SK-N-SH (cell line): ENCODE data around the gene GRXCR2. TPM values are rescaled to one million over a fixed set of nuclear protein-coding genes. Genes with fewer than 3 reads are reported as not detected.

Experiments used
- CTCF ChIA-PET: fragments of 300-600, 350-600 bp; formaldehyde crosslinking; extraction: SDS; loops from one replicate; lab custom pipeline; 2021; lab: Yijun Ruan, JAX
- POLR2A ChIA-PET: fragments of 350-600 bp; sonication (Branson Sonifier 250); formaldehyde crosslinking; extraction: SDS; loops from one replicate; lab custom pipeline; 2020; ENCODE audit warnings: antibody characterized with exemption, inconsistent platforms; lab: Yijun Ruan, JAX
- DNase-seq: peaks from one replicate; pipeline ENCODE4 v3.0.0; 2012
- H2AFZ ChIP-seq: fragments of 200-600 bp; sonication (generic); 2 replicates; pipeline ENCODE4 v1.8.1; 2016; ENCODE audit warnings: antibody characterized with exemption, mild to moderate bottlenecking, low read depth
- H3F3A ChIP-seq: fragments of 200-600 bp; sonication (generic); replicated peaks from 2 replicates; pipeline ENCODE3; 2016; ENCODE audit warnings: antibody characterized with exemption, mild to moderate bottlenecking; ENCODE audit not compliant: insufficient read depth
- H3K27ac ChIP-seq, 2 experiments: fragments of 200-500 bp in 1 of 2; fragments of 200-600 bp in 1 of 2; sonication (Bioruptor generic) in 1 of 2; sonication (generic), shearing (Covaris generic) in 1 of 2; 2 replicates each; pipeline versions ENCODE4 v1.5.1 to v1.6.1; 2014 to 2016; ENCODE audit warnings: low read depth in 2 of 2, inconsistent platforms in 1 of 2, low read length in 1 of 2, mild to moderate bottlenecking in 1 of 2, mixed read lengths in 1 of 2
- H3K27me3 ChIP-seq: fragments of 200-600 bp; sonication (generic), shearing (Covaris generic); 2 replicates; pipeline ENCODE4 v1.6.1; 2016; ENCODE audit warnings: mixed run types; ENCODE audit not compliant: insufficient read depth
- H3K36me3 ChIP-seq, 2 experiments: fragments of 200-500 bp in 1 of 2; fragments of 200-600 bp in 1 of 2; sonication (Bioruptor generic) in 1 of 2; sonication (generic) in 1 of 2; replicated peaks in 1 of 2; 2 replicates each; pipeline versions ENCODE3 to v1.5.1; 2014 to 2016; ENCODE audit warnings: low read length in 1 of 2, mild to moderate bottlenecking in 1 of 2; ENCODE audit not compliant: insufficient read depth in 2 of 2, control insufficient read depth in 1 of 2
- H3K4me1 ChIP-seq, 2 experiments: fragments of 200-500 bp in 1 of 2; fragments of 200-600 bp in 1 of 2; sonication (Bioruptor generic) in 1 of 2; sonication (generic), shearing (Covaris generic) in 1 of 2; 2 replicates each; pipeline versions ENCODE4 v1.5.1 to v1.6.1; 2014 to 2016; ENCODE audit warnings: low read depth in 1 of 2, low read length in 1 of 2, mixed run types in 1 of 2; ENCODE audit not compliant: insufficient read depth in 2 of 2, control insufficient read depth in 1 of 2
- H3K4me2 ChIP-seq: fragments of 200-600 bp; sonication (generic), shearing (Covaris generic); 2 replicates; pipeline ENCODE4 v1.6.1; 2017; ENCODE audit warnings: mixed run types
- H3K4me3 ChIP-seq, 2 experiments: fragments of 200-500 bp in 1 of 2; fragments of 200-600 bp in 1 of 2; sonication (Bioruptor generic) in 1 of 2; sonication (generic), shearing (Covaris generic) in 1 of 2; 2 replicates each; pipeline versions ENCODE4 v1.5.1 to v1.8.1; 2014 to 2016; ENCODE audit warnings: low read depth in 2 of 2, inconsistent platforms in 1 of 2, low read length in 1 of 2, mild to moderate bottlenecking in 1 of 2, mixed read lengths in 1 of 2, moderate library complexity in 1 of 2
- H3K79me2 ChIP-seq: fragments of 200-600 bp; sonication (generic); 2 replicates; pipeline ENCODE4 v1.8.1; 2017; ENCODE audit warnings: mild to moderate bottlenecking; ENCODE audit not compliant: insufficient read depth
- H3K9ac ChIP-seq: fragments of 200-600 bp; sonication (generic); 2 replicates; pipeline ENCODE4 v1.6.1; 2017; ENCODE audit warnings: mixed run types
- H3K9me2 ChIP-seq: fragments of 200-600 bp; sonication (generic); 2 replicates; pipeline ENCODE4 v1.6.1; 2017; ENCODE audit warnings: mixed run types
- H3K9me3 ChIP-seq: fragments of 200-600 bp; sonication (generic); 2 replicates; pipeline ENCODE4 v1.6.1; 2017; ENCODE audit warnings: mixed run types, mild to moderate bottlenecking, moderate library complexity
- H4K20me1 ChIP-seq: fragments of 200-600 bp; sonication (generic); 2 replicates; pipeline ENCODE4 v1.6.1; 2017; ENCODE audit warnings: mild to moderate bottlenecking, mixed run types; ENCODE audit not compliant: insufficient read depth
- EZH2phosphoT487 ChIP-seq: fragments of 200-600 bp; sonication (generic); IDR thresholded peaks from 2 replicates; pipeline ENCODE4 v1.6.1; 2017; ENCODE audit warnings: low read depth, mixed run types, mild to moderate bottlenecking, antibody characterized with exemption, moderate library complexity, borderline replicate concordance
- FOXJ3 ChIP-seq: sonication (generic); formaldehyde crosslinking; IDR thresholded peaks from 2 replicates; pipeline ENCODE4 v1.5.1; 2020; ENCODE audit warnings: mild to moderate bottlenecking, missing genetic modification reagents
- FOXM1 ChIP-seq: IDR thresholded peaks from 2 replicates; pipeline ENCODE4 v1.4.0; 2012; ENCODE audit warnings: low read depth, mild to moderate bottlenecking
- GABPA ChIP-seq: IDR thresholded peaks from 2 replicates; pipeline ENCODE4 v1.4.0; 2012; ENCODE audit warnings: low read depth, mild to moderate bottlenecking
- GATA2 ChIP-seq: sonication (generic); formaldehyde crosslinking; IDR thresholded peaks from 2 replicates; pipeline ENCODE4 v1.5.0; 2020; ENCODE audit warnings: mild to moderate bottlenecking, missing genetic modification reagents
- NFIC ChIP-seq: IDR thresholded peaks from 2 replicates; pipeline ENCODE4 v1.4.0; 2012; ENCODE audit warnings: borderline replicate concordance
- POLR2AphosphoS5 ChIP-seq: IDR thresholded peaks from 2 replicates; pipeline ENCODE4 v1.6.1; 2012; ENCODE audit warnings: low read depth, low read length
- RCOR1 ChIP-seq: fragments of 150-350 bp; IDR thresholded peaks from 2 replicates; pipeline ENCODE4 v1.6.1; 2017; ENCODE audit warnings: antibody characterized with exemption, low read length
- SIN3A ChIP-seq: IDR thresholded peaks from 2 replicates; pipeline ENCODE4 v1.6.1; 2012; ENCODE audit warnings: low read depth, mild to moderate bottlenecking, low read length, moderate library complexity, borderline replicate concordance
- SMC3 ChIP-seq: IDR thresholded peaks from 2 replicates; pipeline ENCODE4 v1.6.1; 2012; ENCODE audit warnings: low read depth, low read length, improper control_type of control experiment
- TCF12 ChIP-seq: IDR thresholded peaks from 2 replicates; pipeline ENCODE4 v1.4.0; 2012
- TEAD4 ChIP-seq: IDR thresholded peaks from 2 replicates; pipeline ENCODE4 v1.4.0; 2012; ENCODE audit warnings: mild to moderate bottlenecking, borderline replicate concordance; ENCODE audit not compliant: insufficient read depth
- WGBS: methylation state at CpG from one replicate; pipeline ENCODE4 v1.1.6; 2017; ENCODE audit warnings: low lambda C conversion rate; 5-methylcytosine and 5-hydroxymethylcytosine counted together
- polyA plus RNA-seq, 3 experiments: library from polyadenylated mRNA; depleted of rRNA; stranded (reverse); fragments of >200 nt; gene quantifications; 2 replicates each; pipeline ENCODE4 v1.2.3, GENCODE V29; 2012
- TF ChIP-seq, protein P1 (sequence below): fragments of 200-600 bp; sonication (generic); IDR thresholded peaks from 2 replicates; pipeline ENCODE4 v1.6.1; 2017; ENCODE audit warnings: antibody characterized with exemption, mild to moderate bottlenecking, moderate library complexity
- TF ChIP-seq, protein P2 (sequence below): IDR thresholded peaks from 2 replicates; pipeline ENCODE4 v1.6.1; 2012; ENCODE audit warnings: mild to moderate bottlenecking, low read depth, low read length, moderate library complexity
- TF ChIP-seq, protein P3 (sequence below): IDR thresholded peaks from 2 replicates; pipeline ENCODE4 v1.4.0; 2012; ENCODE audit warnings: low read depth, borderline replicate concordance
- TF ChIP-seq, protein P4 (sequence below): IDR thresholded peaks from 2 replicates; pipeline ENCODE4; 2012

The GRXCR2 gene
- polyA plus RNA-seq, 1 of the 3 experiments (the other 2 are of a cell fraction): not detected

GRCh38 chr5:145908206-145908960 is 35.6 kb upstream of the GRXCR2 start:
- Histone ChIP-seq H4K20me1 (no peaks in the 10 kb centered on the region), H3K27ac (no peak overlapping the region), H3K9me2 (no peaks in the 10 kb centered on the region), H3K27me3 (no peaks in the 10 kb centered on the region), H2AFZ (no peak overlapping the region), H3K36me3 (no peaks in the 10 kb centered on the region), H3K79me2 (no peaks in the 10 kb centered on the region), H3K9me3 (no peaks in the 10 kb centered on the region), H3K4me3 (no peak overlapping the region), H3K9ac (no peak overlapping the region), H3K4me2 (no peak overlapping the region), H3K4me1 (no peaks in the 10 kb centered on the region; a peak in 1 of 4 replicates), H3F3A (peaks cover 5% of the 10 kb centered on the region)
- POLR2A ChIA-PET: no interaction called here
- 74% methylated on average over 3 of the region's 3 CpGs for WGBS
- DNase-seq: no peak
- TF ChIP-seq, protein P1, sequence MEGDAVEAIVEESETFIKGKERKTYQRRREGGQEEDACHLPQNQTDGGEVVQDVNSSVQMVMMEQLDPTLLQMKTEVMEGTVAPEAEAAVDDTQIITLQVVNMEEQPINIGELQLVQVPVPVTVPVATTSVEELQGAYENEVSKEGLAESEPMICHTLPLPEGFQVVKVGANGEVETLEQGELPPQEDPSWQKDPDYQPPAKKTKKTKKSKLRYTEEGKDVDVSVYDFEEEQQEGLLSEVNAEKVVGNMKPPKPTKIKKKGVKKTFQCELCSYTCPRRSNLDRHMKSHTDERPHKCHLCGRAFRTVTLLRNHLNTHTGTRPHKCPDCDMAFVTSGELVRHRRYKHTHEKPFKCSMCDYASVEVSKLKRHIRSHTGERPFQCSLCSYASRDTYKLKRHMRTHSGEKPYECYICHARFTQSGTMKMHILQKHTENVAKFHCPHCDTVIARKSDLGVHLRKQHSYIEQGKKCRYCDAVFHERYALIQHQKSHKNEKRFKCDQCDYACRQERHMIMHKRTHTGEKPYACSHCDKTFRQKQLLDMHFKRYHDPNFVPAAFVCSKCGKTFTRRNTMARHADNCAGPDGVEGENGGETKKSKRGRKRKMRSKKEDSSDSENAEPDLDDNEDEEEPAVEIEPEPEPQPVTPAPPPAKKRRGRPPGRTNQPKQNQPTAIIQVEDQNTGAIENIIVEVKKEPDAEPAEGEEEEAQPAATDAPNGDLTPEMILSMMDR: peak; percentile 30; the same call in 1 of the 2 replicates
- TF ChIP-seq FOXJ3 (CRISPR knock-in tag) (no peak), SMC3 (peak; percentile 24)
- CTCF ChIA-PET: interaction anchor here (0.9 to 2.0 kb wide), 4 partner anchors 19 to 143 kb away, joined by 3 to 6 read pairs (median 4); no protein-coding TSS in a partner anchor

GRCh38 chr5:145906401-145906800 is 33.6 kb upstream of the GRXCR2 start:
- Histone ChIP-seq H3K36me3 (no peaks in the 10 kb centered on the region), H3K79me2 (no peaks in the 10 kb centered on the region), H3K9ac (no peak overlapping the region), H3K27me3 (no peaks in the 10 kb centered on the region), H3K27ac (no peak overlapping the region), H3F3A (peaks cover 5% of the 10 kb centered on the region), H3K9me3 (no peaks in the 10 kb centered on the region), H4K20me1 (no peaks in the 10 kb centered on the region), H2AFZ (no peak overlapping the region), H3K4me2 (no peak overlapping the region)
- 81% methylated on average over 1 of the region's 1 CpG for WGBS
- POLR2A ChIA-PET: no interaction called here
- TF ChIP-seq, protein P1: no peak
- TF ChIP-seq POLR2AphosphoS5: no peak
- TF ChIP-seq EZH2phosphoT487: no peak
- no peak for TF ChIP-seq TEAD4
- TF ChIP-seq, protein P2, sequence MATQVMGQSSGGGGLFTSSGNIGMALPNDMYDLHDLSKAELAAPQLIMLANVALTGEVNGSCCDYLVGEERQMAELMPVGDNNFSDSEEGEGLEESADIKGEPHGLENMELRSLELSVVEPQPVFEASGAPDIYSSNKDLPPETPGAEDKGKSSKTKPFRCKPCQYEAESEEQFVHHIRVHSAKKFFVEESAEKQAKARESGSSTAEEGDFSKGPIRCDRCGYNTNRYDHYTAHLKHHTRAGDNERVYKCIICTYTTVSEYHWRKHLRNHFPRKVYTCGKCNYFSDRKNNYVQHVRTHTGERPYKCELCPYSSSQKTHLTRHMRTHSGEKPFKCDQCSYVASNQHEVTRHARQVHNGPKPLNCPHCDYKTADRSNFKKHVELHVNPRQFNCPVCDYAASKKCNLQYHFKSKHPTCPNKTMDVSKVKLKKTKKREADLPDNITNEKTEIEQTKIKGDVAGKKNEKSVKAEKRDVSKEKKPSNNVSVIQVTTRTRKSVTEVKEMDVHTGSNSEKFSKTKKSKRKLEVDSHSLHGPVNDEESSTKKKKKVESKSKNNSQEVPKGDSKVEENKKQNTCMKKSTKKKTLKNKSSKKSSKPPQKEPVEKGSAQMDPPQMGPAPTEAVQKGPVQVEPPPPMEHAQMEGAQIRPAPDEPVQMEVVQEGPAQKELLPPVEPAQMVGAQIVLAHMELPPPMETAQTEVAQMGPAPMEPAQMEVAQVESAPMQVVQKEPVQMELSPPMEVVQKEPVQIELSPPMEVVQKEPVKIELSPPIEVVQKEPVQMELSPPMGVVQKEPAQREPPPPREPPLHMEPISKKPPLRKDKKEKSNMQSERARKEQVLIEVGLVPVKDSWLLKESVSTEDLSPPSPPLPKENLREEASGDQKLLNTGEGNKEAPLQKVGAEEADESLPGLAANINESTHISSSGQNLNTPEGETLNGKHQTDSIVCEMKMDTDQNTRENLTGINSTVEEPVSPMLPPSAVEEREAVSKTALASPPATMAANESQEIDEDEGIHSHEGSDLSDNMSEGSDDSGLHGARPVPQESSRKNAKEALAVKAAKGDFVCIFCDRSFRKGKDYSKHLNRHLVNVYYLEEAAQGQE: no peak
- TF ChIP-seq GABPA: no peak
- no peak for TF ChIP-seq GATA2 (CRISPR knock-in tag)
- TF ChIP-seq, protein P3, sequence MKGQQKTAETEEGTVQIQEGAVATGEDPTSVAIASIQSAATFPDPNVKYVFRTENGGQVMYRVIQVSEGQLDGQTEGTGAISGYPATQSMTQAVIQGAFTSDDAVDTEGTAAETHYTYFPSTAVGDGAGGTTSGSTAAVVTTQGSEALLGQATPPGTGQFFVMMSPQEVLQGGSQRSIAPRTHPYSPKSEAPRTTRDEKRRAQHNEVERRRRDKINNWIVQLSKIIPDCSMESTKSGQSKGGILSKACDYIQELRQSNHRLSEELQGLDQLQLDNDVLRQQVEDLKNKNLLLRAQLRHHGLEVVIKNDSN: no peak
- no peak for TF ChIP-seq FOXJ3 (CRISPR knock-in tag)
- TF ChIP-seq TCF12: no peak
- TF ChIP-seq, protein P4, sequence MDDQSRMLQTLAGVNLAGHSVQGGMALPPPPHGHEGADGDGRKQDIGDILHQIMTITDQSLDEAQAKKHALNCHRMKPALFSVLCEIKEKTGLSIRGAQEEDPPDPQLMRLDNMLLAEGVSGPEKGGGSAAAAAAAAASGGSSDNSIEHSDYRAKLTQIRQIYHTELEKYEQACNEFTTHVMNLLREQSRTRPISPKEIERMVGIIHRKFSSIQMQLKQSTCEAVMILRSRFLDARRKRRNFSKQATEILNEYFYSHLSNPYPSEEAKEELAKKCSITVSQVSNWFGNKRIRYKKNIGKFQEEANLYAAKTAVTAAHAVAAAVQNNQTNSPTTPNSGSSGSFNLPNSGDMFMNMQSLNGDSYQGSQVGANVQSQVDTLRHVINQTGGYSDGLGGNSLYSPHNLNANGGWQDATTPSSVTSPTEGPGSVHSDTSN: no peak
- TF ChIP-seq FOXM1: no peak
- no peak for TF ChIP-seq NFIC
- TF ChIP-seq SIN3A: no peak
- TF ChIP-seq RCOR1: no peak
- TF ChIP-seq, all 33 proteins: peak for 0
- CTCF ChIA-PET: no interaction called here
- H3K4me1 ChIP-seq: no peaks in the 10 kb centered on the region; a peak in 1 of 4 replicates
- no peak overlapping the region for H3K4me3 ChIP-seq
- no peak for DNase-seq
- no peaks in the 10 kb centered on the region for H3K9me2 ChIP-seq
